GM21529 (cell line): ENCODE results near the gene GRB14.
"Not testable (repeated sequence)": the region's sequence is repeated elsewhere in the genome, so short reads cannot be mapped to it uniquely, and the experiment has no call there.

Source experiments
- ATAC-seq: cut with Tn5 transposase; IDR thresholded peaks from one replicate; pipeline ENCODE4 v1.9.1; 2021; ENCODE audit not compliant: unreplicated experiment

GRB14 gene

DNA sequence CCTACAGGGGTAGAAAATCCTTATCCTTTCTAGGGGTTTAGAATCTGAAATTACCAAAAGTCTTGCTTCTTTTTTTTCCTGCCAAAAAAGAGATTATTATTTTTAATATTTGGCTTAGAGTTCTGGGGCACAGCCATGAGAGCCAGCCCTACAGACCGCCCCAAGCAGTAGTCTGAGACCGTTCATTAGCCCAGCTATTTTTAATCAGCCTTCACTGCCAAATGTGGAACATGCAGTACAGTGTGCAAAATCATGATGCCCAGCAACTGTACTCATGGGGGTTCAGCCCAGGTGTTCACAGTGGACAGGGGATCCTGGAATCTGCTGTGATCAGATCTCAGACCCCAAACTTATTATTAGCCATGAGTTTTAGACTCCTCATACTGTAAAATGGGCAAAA lies 60.4 kb downstream of the GRB14 start:
- no peak for ATAC-seq

DNA sequence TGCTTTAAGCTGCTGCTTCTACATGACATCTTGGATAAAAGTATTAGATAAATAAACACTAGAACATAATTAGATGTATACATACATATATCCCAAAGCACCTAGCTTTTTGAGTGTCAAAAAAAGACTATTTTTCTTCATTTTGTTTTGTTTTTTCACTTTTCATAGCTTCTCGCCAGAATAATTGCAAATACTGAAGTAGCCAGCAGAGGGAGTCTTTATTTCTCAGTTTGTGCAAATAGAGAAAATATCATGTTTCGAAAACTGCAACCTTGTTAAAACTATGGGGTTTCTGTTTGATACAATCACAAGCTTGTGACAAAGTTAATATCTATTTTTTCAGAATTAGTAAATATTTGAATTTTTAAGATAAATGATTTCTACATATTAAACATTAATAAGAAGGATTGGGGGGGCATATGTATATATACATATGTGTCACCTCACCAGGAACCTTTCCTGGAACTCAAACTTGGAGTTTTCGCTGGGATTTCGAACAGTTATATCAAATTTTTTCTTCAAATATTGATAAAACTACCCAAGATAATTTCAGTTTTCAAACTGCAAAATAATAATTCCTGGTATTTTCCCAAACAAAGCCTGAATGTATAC lies 61.0 kb downstream of the GRB14 start:
- ATAC-seq, result no peak

DNA sequence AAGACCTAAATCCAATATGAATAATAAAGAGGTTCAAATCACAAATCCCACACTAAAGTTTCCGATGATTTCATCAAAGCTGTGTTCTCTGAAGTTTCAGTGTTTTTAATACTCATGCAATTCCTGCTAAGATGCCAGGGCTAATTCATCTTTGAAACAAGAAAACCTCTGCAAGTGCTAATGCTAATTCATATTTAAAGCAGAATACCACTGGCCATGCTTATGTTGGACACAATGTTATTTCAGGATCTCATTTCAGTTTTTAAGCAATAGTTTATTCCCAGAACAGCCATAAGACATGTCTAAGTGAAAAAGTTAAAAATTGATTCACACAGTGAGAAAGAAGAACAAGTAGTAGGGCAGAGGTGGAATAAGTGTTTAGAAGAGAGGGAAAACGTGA lies 62.8 kb downstream of the GRB14 start:
- no peak for ATAC-seq

DNA sequence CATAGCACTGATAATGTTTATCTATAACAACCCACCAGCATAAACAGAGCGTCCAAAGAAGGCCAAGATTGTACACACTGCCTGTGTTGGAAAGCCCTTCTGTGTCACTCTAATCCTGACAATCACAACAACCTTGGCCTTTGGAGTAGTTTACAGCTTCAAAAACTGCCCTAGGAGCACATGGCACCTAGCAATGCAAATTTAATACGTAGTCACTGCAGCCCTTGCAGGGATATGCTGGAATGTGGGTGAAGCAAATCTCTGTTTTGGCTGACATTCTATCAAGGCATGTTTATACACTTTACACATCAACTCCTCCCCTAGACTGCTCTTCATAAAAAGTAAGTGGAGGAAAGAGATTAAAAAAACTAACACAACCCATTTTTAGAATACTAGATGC lies 66.8 kb downstream of the GRB14 start:
- no peak for ATAC-seq

DNA sequence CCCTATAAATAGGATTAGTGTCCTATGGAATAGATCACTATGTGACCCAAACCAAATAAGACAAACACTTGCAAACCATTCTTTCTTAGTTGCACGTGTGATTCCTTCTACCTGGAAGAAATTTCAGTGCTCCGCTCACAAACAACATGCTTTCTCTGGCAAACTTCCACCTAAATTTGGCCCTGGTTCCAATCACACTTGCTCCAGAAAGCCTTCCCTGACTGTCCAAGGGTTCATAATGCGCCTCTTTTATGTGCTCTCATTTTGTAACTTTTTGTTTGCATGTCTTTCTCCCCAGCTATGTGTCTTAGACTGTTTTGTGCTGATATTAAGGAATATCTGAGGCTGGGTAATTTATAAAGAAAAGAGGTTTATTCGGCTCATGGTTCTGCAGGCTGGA lies 69.8 kb downstream of the GRB14 start:
- no peak for ATAC-seq

DNA sequence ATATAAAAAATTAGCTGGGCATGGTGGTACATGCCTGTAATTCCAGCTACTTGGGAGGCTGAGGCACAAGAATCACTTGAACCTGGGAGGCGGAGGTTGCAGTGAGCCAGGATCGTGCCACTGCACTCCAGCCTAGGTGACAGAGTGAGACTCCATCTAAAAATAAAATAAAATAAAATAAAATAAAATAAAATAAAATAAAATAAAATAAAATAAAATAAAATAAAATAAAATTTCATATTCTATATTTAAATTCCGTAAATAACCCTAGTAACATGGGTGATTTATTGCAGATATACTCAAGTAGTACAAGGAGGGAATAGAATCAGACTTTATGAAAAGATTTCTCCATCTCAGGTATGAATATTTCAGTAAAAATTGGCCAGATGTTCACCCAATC lies 71.6 kb downstream of the GRB14 start:
- not testable (repeated sequence) for ATAC-seq

DNA sequence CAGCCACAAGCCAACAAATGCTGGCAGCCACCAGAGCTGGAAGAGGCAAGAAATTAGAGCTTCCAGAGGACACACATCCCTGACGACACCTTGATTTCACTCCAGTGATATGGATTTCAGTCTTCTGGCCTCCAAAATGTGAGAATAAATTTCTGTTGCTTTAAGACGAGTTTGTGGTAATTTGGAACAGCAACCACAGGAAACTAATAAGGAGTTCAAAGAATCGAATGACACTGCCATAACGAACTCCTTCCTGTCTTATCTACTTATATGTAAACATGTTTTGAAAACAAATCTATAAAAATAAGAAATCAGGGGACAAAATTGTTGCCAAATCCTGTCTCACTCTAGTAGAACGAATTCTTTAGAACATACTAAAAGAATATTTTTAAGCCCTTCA lies 75.8 kb downstream of the GRB14 start:
- ATAC-seq, result no peak

DNA sequence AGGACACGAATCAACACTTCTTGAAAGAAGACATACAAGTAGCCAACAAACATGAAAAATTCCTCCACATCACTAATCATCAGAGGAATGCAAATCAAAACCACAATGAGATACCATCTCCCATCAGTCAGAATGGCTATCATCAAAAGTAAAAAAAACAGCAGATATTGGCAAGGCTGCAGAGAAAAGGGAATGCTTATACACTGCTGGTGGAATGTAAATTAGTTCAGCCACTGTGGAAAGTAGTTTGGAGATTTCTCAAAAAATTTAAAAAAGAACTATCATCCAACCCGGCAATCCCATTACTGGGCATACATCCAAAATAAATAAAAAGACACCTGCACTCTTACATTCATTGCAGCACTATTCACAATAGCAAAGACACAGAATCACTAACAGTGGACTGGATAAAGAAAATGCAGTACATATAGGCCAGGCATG lies 78.7 kb downstream of the GRB14 start:
- no peak for ATAC-seq

DNA sequence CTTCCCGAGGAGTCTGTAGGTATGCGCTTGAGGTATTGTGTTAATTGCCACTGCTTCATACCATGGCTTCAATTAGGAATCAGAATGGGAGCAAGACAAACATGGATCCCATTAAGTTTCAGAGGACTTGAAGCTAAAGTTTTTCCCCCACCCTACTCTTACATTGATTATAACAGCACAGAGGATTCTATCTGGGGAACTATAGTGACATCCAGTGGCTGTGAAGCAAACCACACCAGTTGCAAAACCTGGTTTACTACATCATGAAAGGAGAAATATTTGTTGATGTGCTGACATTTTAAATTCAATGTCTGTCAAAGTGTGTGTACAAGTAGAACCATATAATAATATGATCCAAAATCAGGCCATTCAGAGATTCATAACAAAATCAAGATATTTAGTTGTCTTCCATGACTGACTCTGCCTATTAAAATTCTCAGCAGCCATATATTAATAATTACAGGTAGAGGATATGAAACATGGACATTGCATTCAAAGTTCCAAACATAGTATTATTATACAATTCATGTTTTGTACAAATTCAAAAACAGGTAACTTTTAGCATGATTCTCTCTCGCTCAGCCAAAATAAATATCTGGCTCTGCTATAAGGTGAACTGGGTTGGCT lies 82.9 kb downstream of the GRB14 start:
- peak; percentile 74 for ATAC-seq

DNA sequence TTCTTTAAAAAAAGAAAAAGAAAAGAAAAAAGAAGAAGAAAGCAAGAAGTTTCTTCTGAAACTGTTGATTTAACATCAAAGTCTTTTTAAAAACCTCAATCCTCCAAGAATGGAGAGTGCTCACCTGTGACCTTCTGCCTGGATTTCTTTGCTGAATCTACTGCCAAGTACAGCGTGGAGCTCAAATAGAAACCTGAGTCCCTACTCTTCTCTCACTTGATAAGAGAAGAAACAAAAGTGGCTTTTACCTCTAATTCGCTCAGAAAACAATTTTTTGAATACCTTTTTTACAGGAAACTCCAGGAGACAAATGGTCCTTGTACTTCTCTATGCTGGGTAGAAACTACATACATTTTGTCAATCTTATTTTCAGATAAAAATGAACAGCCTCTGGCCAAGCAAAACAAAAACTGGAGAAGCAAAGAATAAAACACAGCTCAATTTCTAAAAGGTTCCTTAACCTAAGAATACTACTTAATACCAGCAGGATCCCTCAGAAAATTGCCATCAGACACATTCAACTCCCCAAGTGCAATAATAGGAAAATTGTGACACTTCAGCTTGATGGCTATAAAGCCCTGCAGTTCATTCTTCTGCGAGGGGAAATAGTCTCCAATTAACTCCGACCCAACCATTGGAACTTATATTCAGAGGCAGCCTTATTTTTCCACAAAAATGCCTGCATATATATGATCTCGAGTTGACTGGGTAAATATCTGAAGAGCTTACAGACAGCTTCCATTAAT lies 85.8 kb downstream of the GRB14 start:
- ATAC-seq, result no peak

DNA sequence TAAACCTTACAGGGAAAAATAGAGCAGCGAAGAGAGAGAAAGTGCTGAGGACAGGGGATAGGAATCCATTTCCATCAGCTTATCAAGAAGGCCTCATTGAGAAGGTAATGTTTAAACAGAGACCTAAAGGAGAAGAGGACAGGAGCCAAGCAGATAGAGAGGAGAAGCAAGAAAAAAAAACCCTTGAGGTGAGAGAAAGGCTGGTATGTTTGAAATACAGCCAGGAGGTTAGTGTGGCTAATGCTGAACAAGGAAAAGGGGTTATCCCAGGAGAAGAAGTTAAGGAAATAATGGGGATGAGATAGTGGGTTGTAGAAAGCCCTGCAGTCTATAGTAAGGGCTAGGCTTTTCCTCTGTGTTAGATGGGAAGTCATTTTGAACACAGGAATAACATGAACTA lies 90.8 kb downstream of the GRB14 start:
- no peak for ATAC-seq

DNA sequence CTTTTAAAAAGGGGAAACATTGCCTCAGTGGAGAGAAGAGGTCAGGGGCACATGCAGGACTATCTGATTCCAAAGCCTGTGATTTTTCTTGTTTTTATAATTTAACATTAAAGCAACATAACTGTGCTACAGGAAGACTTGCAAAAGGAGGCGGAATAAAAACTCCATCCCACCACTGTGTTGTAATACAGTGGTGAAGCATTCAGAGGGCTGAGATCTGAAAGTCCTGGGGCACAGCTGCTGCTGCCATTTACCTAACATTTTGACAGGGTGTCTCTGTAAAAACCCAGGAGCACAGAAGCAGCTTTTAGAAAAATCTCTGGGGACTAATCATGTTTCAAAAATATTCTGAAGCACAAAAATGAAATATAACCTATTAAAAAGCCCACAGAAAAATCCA lies 97.6 kb downstream of the GRB14 start:
- no peak for ATAC-seq

DNA sequence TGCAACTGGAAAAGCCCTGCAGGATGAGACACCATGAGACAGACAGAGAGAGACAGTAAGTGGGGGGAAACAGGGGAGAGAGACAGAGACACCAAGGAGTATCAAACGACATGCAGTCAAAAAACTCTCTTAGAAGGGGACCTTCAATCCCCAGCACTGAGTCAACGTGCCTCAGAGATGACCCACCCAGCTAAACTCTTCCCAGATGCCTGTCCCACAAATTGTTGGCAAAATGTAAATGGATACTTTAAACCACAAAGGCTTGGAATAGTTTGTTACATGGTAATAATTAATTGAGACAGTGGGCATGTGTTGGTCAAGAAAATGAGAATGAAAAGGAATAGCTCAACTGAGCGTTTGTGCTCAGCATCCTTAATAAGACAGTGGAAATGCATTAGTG lies 98.3 kb downstream of the GRB14 start:
- ATAC-seq, result no peak

DNA sequence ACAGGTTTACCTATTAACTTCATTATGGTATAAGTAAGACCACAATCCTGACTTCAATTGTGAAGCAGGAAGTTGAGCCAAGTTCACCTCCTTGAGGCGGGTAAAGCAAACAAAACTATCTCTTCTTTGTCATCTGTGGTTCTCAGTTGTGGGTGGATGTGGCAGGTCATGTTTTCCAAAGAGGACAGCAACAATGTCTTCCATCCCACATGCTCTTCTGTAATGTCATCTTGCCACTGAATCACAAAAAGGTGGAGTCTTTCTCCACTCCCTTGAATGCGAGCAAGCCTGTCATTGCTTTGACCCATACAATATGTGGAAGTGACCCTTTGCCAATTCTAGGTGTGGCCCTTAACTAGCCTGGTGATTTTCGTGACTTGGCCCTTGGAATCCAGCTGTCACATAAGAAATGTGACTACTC lies 98.7 kb downstream of the GRB14 start:
- no peak for ATAC-seq

DNA sequence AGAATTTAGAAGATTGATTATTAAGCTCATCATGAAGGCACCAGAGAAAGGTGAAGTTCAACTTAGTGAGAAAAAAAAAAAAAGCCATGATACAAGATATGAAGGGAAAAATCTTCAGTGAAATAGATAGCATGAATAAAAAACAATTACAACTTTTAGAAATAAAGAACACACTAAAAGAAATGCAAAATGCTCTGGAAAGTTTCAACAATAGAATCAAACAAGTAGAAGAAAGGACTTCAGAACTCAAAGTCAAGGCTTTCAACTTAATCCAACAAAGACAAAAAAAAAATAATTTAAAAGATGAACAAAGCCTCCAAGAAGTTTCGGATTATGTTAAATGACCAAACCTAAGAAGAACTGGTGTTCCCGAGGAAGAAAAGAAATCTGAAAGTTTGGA lies 105.5 kb downstream of the GRB14 start:
- ATAC-seq, result no peak

DNA sequence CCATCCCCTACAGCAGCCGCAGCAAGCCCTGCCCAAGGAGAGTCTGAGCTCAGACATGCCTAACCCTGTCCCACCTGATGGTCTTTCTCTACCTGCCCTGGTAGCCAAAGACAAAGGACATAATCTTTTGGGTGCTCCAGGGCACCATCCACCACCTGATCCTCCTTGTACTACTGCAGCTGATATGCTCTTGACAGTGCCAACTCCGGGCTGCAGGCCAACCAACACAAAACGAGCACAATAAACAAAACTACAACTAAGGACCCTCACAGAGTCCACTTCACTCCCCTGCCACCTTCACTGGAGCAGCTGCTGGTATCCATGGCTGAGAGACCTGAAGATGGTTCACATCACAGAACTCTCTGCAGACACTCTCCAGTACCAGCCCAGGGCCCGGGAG lies 106.3 kb downstream of the GRB14 start:
- ATAC-seq, result no peak

DNA sequence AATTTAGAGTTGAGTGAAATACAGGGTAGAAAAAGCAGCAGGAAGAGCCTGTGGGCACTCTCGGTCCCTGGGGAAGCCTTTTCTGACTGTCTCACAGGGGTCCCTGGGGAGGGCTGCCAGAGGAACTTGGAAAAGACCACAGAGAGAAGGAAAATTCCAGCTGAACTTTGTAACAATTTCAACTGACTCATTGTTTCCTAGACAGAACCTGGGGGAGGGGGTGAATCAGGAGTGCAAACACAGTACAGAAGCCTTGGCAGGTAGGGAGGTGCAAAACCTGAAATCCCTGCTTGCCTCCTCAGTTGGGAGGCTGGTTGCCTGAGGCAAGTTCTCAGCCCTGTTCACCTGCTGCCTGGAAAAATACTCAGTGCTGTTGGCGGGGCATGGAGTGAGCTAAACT lies 106.8 kb downstream of the GRB14 start:
- ATAC-seq, result no peak

DNA sequence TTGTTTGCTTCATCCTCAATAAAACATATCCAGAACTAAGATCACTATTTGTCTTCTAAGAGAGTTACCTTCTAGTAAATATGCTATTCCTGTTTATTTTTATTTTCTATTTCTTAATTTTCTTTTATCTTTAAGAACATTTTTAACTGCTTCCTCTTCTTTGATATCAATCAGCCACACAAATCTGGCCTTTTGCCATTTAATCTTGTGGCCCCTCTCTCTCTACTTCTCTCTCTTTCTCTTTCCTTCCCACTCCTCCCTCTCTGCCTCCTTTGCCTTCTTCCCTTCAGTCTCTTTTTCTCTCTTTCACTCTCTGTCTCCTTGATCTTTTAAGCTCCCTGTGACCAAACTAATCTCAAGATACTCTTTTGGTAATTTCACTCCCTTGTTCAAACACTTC lies 108.4 kb downstream of the GRB14 start:
- ATAC-seq, result no peak

DNA sequence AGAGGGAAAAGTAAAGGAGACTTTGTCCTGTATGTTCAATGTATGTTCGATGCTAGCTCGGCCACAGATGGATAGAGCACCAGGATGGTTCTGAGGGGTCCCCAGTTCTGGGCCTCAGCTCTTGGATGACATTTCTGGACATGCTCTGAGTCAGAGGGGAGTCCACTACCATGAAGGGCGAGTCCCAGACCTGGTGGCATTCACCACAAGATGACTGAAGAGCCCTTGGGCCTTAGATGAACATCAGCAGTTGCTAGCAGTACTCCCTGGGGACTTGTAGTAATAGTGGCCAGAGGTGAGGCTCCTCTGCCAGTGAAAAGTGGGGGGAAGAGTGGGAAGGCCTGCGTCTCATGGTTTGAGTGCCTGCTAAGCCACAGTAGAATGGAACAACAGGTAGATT lies 109.5 kb downstream of the GRB14 start:
- no peak for ATAC-seq

DNA sequence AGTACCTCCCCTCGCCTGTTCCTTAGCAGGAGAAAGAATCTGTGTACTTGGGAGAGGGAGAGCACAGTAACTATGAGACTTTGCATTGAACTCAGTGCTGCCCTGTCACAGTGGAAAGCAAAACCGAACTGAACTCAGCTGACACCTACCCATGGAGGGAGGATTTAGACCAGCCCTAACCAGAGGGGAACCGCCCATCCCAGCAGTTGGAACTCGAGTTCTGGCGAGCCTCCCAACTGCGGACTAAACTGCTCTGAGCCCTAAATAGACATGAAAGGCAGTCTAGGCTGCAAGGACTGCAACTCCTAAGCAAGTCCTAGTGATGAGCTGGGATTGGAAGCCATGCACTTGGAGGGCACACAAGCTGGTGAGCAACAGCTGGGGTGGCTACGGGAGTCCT lies 110.4 kb downstream of the GRB14 start:
- no peak for ATAC-seq

DNA sequence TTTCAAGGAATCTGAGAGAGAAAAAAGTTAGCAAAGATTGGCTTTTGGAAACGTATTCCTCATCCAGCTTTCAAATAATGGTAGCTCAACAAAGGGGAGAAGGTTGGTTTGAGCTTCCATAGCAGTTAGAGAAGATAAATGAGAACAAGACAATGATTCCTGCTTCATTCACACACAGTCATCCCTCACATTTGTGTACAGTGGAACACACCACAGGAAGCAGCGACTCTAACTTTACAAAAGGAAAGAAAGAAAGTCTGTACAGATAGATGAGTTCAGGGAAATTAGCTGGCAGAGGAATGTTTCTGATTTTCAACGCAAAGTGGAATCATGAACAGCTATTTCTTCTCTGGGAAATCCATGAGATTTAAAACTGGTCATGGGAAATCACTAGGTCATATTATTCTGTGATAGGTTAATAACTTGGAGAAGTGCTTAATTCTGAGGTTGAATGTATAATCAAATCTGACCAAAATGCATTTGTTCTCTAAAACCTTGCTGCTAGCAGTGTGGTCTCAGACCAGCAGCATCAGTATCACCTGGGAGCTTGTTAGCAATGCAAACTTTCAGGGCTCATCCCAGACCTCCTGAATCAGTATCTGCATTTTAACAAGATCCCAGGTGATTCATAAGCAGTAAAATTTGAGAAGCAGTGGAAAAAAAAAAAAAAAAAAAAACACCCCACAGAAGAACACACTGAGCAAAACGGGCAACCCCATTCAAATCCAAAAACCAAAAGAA lies 112.0 kb downstream of the GRB14 start:
- no peak for ATAC-seq

DNA sequence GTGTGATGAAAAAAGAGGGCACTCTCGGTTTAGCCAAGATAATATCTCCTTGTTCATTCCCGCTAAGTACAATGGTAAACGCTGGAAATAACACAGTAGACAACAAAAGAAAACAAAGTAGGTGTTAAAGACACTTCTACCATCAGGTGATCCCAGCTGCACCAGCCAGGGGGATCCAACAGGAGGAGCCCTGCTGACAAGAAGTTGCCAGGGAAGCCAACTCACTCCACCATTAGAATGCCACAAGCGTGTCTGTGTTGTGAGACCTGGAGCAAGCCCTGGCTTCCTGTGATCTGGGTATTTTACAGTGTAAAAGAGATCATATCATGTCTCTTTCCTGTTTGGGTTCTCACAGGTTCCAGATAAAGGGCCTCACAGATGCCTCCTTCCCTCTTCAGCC lies 117.0 kb downstream of the GRB14 start:
- ATAC-seq, result no peak
